WI38 (cell line): ENCODE measurements around the gene TNFRSF14.

ENCODE experiments used
- H3K4me3 ChIP-seq: 2 replicates; pipeline ENCODE4 v1.5.1; 2011; ENCODE audit warnings: low read depth, mild to moderate bottlenecking, control low read depth, low read length
- CTCF ChIP-seq: IDR thresholded peaks from 2 replicates; pipeline ENCODE4 v1.5.1; 2012; ENCODE audit warnings: low read depth, mild to moderate bottlenecking, control low read depth, low read length

TNFRSF14 gene

GRCh38 chr1:2601721-2602303, 45.6 kb downstream of the TNFRSF14 start:
- no peak for TF ChIP-seq CTCF
- H3K4me3 ChIP-seq, result no peak overlapping the region

DNA sequence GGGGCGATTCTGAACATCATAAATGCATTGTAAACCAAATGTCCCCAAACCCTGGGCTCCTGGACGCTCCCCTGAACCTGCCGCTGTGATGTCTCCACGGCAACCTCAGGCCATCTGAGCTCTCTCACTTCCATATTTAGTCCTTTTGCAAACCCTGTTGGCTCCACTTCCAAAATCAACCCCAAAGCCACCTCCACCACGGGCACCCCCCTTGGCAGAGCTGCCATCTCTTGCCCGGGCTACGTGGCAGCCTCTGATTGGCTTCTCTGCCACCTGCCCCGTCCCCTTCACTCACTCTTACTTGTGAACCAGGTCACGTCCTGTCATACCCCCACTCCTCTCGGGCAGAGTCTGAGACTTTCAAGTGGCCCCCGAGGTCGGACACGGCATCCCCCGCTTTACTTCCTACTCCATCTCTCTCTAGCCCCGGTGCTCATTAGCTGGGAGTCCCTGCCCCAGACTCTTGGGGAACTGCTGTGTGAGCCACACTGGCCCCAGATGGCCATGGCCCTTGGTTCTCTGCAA, 46.2 kb downstream of the TNFRSF14 start:
- no peak for TF ChIP-seq CTCF
- H3K4me3 ChIP-seq, result no peak overlapping the region

DNA sequence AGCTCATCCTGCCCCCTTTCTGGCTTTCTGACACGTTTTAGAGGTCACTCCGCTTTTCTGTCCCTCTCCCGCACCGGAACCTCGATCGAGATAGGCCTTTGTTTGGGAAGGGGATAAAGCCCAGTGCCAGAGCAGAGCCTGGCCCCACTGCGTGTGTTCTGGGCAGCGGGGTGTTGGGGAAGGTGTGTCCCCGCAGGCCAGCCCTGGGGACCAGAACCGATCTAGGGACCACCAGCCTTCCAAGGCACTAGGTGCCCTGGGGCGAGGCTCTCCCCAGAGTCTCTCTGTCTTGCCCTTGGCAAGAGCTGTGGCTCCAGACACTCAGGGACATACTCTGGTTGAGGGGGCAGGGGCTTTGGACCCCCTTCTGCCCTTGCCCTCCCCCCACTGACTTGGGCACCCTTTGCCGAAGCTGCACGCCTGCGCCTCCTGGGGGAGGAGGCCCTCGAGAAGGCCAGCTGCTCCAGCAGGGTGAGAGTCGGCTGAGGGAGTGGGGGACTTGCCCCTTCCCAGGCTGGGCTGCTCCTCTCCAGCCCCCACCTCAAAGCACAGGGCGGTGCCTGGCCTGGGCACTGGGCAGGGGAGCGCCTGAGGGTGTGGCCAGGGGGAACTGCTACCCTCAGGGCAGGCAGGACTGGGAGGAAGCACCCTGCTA, 46.8 kb downstream of the TNFRSF14 start:
- no peak for TF ChIP-seq CTCF
- H3K4me3 ChIP-seq, result no peak overlapping the region

- TF ChIP-seq CTCF, result no peak
- H3K4me3 ChIP-seq, result no peak overlapping the region
Observed at GRCh38 chr1:2603521-2604155, 47.5 kb downstream of the TNFRSF14 start.

- no peak overlapping the region for H3K4me3 ChIP-seq
- no peak for TF ChIP-seq CTCF
Observed at GRCh38 chr1:2604156-2604843, 48.1 kb downstream of the TNFRSF14 start.

GRCh38 chr1:2604844-2605508, 48.8 kb downstream of the TNFRSF14 start:
- H3K4me3 ChIP-seq, result no peak overlapping the region
- no peak for TF ChIP-seq CTCF
